Measurements from ENCODE around the gene ABCG4.

Gene ABCG4

DNA sequence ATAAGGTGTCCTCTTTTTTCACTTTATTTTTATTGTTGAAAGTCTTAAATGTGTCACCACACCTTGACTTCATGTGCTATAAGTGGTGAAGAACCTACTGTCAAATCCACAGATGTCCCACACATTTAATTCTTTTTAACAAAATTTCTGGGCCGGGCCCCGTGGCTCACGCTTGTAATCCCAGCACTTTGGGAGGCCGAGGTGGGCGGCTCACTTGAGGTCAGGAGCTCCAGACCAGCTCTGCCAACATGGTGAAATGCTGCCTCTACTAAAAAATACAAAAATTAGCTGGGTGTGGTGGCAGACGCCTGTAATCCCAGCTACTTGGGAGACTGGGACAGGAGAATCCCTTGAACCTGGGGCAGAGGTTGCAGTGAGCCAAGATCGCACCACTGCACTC lies 60.3 kb downstream of the ABCG4 start:
- DNase-seq, result no peak

DNA sequence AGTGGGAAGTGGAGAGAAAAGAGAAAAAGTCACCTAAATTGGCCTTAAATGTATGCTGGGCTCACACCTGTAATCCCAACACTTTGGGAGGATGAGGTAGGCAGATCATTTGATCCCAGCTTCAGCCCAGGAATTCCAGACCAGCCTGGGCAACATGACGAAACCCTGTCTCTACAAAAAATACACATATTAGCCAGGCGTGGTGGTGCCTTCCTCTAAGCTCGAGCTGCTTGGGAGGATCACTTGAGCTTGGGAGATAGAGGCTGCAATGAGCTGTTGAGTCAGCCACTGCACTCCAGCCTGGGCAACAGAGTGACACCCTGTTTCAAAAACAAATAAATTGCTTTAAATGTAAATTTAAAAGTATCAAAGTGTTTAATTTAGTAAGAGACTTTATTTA lies 61.2 kb downstream of the ABCG4 start:
- no peak for DNase-seq

Measured in GF-D8 (cell line).